IPS-NIHi7 (cell line): ENCODE measurements around the gene ALG13.
A peak's percentile ranks its signal among the peaks of the same experiment; 100 is the strongest.
"Not testable (repeated sequence)": the region's sequence is repeated elsewhere in the genome, so short reads cannot be mapped to it uniquely, and the experiment has no call there.

Experiments used
- DNase-seq: peaks from one replicate; pipeline ENCODE4 v3.0.0; 2012; ENCODE audit warnings: mixed read lengths; ENCODE audit errors: extremely low spot score

The ALG13 gene

GRCh38 chrX:111680988-111681779, at the start of gene ALG13:
Gene ALG13, plus strand, starts transcription at chrX:111681170. Its CDS starts 49 bp downstream, at chrX:111681219.
- DNase-seq, result peak; percentile 95

- DNase-seq, result no peak
Observed at GRCh38 chrX:111634823-111635729, 45.9 kb upstream of the ALG13 start.

DNA sequence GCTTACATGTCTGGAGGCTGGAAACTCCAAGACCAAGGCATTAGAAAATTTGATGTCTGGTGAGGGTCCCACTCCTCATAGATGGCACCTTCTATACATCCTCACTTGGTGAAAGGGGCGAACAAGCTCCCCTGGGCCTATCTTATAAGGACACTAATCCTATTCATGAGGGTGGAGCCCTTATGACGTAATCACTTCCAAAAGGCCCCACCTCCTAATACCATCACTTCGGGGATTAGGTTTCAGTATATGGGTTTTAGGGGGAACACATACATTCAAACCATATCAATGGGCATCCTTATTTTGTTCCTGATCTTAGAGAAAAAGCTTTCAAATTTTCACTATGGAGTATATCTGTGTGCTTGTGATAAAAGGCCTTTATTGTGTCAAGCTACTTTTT, 39.0 kb upstream of the ALG13 start:
- DNase-seq, result no peak

DNA sequence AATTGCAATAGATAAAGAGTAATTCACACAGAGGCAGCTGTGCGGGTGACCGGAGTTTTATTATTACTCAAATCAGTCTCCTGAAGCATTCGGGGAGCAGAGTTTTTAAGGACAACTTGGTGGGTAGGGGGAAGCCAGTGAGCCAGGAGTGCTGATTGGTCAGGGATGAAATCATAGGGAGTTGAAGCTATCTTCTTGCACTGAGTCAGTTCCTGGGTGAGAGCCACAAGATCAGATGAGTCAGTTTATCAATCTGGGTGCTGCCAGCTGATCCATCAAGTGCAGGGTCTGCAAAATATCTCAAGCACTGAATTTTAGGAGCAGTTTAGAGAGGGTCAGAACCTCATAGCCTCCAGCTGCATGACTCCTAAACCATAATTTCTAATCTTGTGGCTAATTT, 35.8 kb upstream of the ALG13 start:
- not testable (repeated sequence) for DNase-seq

DNA sequence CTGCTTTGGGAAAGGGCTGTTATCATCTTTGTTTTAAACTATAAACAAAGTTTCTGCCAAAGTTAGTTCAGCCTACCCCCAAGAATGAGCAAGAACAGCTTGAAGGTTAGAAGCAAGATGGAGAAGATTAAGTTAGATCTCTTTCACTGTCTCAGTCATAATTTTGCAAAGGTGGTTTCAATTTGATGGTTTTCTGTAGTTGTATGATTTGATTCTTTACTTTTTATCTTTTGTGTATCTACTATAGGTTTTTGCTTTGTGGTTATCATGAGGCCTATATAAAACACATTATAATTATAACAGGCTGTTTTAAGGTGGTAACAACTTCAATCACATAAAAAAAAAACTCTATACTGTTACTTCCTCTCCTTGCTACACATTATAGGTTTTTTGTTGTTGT, 35.4 kb upstream of the ALG13 start:
- no peak for DNase-seq

DNA sequence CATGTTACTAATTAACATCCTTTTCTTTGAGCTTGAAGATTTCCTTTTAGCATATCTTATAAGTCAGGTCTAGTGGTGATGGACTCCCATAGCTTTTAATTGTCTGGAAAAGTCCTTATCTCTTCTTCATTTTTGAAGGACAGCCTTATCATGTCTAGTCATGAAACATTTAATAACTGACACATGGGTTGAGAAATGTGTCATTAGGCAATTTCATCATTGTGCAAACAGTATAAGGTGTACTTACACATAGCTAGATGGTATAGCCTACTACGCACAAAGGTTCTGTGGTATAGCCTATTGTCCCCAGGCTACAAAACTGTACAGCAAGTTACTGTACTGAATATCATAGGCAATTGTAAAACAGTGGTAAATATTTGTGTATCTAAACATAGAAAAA, 34.5 kb upstream of the ALG13 start:
- no peak for DNase-seq

DNA sequence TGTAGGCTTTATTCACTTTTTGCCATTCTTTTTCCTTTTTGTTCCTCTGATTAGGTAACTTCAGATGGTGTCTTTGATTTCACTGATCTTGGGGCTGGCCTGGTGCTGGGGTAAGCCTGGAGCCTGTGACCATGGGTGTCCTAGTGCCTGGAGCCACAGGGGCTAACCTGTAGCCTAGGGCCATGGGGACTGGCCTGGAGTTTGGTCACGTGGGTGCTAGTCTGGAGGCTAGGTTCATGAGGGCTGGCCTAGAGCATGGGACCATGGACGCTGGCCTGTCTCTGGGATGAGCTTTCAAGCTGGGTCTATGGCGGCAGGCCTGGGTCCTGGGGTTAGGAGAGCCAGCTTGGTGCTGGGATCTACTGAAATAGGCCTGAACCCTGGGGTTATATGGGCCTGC, 32.2 kb upstream of the ALG13 start:
- no peak for DNase-seq

DNA sequence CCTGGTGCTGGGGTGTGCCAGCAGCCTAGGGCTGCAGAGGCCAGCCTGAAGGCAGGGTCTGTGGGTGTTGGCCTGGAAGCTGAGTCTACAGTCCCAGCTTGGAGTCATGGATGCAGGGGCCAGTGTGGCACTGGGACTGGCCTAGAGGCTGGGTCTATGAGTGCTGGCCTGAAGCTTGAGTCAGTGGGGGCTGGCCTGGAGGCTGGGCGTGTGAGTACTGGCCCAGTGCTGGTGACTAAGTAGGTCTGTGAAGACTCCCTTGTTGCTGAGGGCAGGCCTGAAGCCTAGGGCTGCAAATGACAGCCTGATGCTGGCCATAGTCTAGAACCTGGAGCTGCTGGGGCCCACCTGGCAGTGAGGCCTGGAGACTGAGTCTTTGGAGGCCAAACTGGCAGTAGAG, 31.3 kb upstream of the ALG13 start:
- no peak for DNase-seq

GRCh38 chrX:111650845-111651244, 30.1 kb upstream of the ALG13 start:
- DNase-seq, result no peak

GRCh38 chrX:111652719-111653118, 28.3 kb upstream of the ALG13 start:
- DNase-seq, result peak; percentile 15

DNA sequence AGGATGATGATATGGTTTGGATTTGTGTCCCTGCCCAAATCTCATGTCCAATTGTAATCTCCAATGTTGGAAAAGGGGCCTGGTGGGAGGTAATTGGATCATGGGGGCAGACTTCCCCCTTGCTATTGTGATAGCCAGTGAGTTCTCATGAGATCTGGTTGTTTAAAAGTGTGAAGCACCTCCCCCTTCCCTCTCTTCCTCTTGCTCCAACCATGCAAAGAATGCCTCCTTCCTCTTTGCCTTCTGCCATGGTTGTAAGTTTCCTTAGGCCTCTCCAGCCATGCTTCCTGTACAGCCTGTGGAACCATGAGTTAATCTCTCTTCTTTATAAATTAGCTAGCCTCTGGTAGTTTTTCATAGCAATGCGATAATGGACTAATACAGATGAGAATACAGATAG, 19.7 kb upstream of the ALG13 start:
- no peak for DNase-seq

DNA sequence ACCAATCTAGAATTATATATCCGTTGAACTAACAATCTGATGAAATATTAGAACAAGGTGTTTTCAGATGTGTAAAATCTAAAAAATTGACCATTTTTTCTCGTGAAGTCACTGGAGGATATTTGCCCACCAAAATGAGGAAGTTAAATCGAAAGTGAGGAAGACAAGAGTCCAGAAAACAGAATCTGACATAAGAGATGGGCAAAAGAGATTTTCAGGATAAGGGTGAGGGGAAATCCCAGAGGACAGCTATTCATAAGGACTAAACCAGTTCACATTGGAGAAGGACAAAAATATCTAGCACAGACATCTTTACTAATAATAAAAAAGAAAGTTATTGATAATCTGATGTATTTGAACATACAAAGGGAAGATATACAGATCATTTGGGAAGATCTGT, 18.7 kb upstream of the ALG13 start:
- DNase-seq, result no peak

GRCh38 chrX:111671668-111672067, 9.3 kb upstream of the ALG13 start:
- no peak for DNase-seq

DNA sequence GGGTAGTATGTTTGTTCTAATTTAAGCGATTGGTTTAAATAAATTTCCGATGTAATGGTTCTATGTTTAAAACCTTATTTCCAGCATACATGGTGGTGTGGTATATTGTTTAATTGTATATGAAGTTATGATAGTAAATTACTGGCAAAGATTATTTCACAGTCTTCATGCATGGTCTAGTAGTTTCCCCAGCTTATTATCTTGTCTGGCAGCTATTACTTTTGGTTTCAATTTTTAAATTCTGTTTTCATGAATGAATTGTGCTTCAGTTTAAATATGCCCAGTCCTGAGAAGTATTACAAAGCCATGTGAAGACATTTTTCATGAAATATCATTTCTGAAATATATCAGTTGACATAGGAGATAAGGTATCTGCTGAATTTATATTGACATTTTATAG, 6.3 kb downstream of the ALG13 start:
- no peak for DNase-seq

DNA sequence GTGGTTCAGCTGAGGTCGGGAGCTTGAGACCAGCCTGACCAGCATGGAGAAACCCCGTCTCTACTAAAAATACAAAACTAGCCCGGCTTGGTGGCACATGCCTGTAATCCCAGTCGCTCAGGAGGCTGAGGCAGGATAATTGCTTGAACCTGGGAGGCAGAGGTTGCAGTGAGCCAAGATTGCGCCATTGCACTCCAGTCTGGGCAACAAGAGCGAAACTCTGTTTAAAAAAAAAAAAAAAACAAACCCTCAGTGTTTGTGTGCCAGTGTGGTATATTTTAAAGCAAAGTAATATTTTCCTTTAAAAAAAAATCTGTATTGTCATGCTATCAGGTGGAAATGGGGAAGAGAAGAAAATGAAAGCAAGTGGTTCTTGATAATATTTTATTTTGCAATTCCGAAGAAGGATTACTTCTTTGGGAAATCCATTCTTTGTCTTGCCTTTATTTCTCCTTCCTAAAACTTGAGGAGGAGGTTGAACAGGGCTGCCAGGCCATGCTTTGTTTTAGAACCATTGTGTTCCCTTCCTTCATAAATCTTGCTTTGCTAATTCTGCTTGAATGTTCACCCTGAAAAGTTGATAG, 14.4 kb downstream of the ALG13 start:
- DNase-seq, result no peak

DNA sequence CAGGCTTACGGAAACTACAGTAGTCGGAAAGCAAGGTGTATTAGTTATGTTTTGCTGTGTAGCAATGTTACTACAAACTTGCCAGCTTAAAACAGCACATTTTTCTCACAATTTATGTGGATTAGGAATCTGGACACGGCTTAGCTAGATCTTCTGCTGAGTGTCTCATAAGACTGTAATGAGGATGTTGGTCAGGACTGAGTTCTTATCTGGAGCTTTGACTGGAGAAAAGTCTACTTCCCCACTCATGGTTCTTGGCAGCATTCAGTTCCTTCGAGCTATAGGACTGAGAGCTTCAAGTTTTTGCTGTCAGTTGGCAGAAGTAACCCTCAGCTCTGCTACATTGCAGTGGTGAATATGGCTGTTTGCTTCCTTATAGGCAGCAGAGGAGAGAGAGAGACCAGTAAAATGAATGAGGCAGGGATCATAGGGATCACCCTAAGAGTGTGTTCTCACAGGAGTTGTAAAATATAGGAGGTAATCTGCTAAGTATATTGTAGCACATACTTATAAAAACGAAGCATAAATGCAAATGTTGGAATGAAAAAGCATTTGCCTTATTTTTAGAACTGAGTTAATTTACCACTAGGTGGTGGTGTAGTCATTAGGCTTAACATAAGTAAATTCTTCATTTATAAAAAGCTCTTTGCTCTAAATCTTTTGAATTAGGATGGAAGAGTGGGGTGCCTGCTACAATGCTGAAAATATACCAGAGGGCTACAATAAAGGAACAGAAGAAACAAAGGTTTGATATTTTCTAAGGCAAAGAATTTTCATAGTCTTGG, 38.6 kb downstream of the ALG13 start:
- no peak for DNase-seq

DNA sequence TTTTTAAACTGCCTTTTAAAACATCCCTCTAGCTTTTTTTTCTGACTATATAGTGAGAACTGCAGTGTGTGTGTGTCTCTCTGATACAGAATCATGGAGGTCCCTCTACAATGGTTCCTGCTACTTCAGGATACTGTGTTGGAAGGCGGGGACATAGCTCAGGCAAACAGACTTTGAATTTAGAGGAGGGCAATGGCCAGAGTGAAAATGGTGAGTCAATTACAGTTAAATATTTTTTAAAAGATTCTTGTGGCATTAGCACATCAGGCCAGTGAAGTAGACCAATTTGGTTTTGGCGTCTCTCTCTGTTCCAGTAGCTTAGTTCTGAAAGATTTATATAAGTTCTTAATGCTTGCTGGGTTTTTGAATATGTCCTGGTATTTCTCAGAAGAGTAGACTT, 47.1 kb downstream of the ALG13 start:
- no peak for DNase-seq

GRCh38 chrX:111731351-111731750, 50.4 kb downstream of the ALG13 start:
- DNase-seq, result no peak

- no peak for DNase-seq
Observed at GRCh38 chrX:111736571-111736970, 55.6 kb downstream of the ALG13 start.

- DNase-seq, result no peak
Observed at GRCh38 chrX:111742018-111742417, 61.0 kb downstream of the ALG13 start.

DNA sequence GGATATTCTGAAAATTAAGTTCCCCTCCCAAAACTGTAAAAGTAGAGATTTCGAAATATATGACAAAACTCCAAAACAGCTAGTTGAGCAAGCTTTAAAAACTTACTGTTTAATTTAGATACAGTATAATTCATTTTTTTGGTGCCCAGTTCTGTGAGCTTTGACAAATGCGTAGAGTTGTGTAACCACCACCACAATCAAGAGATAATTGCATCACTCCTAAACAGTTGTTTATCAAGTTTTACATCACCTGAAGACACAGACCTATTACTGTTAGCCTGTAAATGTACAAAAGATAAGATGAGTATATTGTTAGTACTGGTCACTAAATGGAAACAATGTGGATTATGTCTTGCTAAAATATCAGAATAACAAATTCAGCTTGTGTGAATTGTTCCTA, 62.3 kb downstream of the ALG13 start:
- no peak for DNase-seq

- no peak for DNase-seq
Observed at GRCh38 chrX:111756486-111756885, 75.5 kb downstream of the ALG13 start.
